ENCODE data around the gene PKD2. TPM values are rescaled to one million over a fixed set of nuclear protein-coding genes. Genes with fewer than 3 reads are reported as not detected.

The PKD2 gene
- polyA plus RNA-seq, 1 donor from 2014 or later = 54.8 TPM

- no peak for TF ChIP-seq TAF1 (IDR thresholded peaks at IDR 0.05; ENCODE audit: low read depth)
- TF ChIP-seq POLR2AphosphoS5 (IDR thresholded peaks at IDR 0.05) = no peak
- no peak for TF ChIP-seq EZH2 (IDR thresholded peaks at IDR 0.05; ENCODE audit: borderline replicate concordance, insufficient read depth, low read length, poor library complexity, severe bottlenecking)
- TF ChIP-seq RAD21 (conservative IDR thresholded peaks at IDR 0.05) = no peak
- no peak for TF ChIP-seq MXI1 (conservative IDR thresholded peaks at IDR 0.05; ENCODE audit: poor library complexity, severe bottlenecking)
- TF ChIP-seq EP300 (conservative IDR thresholded peaks at IDR 0.05; ENCODE audit: poor library complexity, severe bottlenecking) = no peak
- TF ChIP-seq REST (IDR thresholded peaks at IDR 0.05; ENCODE audit: borderline replicate concordance) = no peak
- TF ChIP-seq SMC3 (conservative IDR thresholded peaks at IDR 0.05; ENCODE audit: poor library complexity) = no peak
- TF ChIP-seq, protein P1, sequence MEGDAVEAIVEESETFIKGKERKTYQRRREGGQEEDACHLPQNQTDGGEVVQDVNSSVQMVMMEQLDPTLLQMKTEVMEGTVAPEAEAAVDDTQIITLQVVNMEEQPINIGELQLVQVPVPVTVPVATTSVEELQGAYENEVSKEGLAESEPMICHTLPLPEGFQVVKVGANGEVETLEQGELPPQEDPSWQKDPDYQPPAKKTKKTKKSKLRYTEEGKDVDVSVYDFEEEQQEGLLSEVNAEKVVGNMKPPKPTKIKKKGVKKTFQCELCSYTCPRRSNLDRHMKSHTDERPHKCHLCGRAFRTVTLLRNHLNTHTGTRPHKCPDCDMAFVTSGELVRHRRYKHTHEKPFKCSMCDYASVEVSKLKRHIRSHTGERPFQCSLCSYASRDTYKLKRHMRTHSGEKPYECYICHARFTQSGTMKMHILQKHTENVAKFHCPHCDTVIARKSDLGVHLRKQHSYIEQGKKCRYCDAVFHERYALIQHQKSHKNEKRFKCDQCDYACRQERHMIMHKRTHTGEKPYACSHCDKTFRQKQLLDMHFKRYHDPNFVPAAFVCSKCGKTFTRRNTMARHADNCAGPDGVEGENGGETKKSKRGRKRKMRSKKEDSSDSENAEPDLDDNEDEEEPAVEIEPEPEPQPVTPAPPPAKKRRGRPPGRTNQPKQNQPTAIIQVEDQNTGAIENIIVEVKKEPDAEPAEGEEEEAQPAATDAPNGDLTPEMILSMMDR (IDR thresholded peaks at IDR 0.05; ENCODE audit: poor library complexity, severe bottlenecking) = no peak
- no peak overlapping the region for H3K4me3 ChIP-seq (ENCODE audit: low read length)
- H3K27me3 ChIP-seq (ENCODE audit: insufficient read depth, low read depth, low read length) = no peaks in the 10 kb centered on the region
- no peaks in the 10 kb centered on the region for H3K9me2 ChIP-seq (ENCODE audit: insufficient read depth, low read length)
- H3K27ac ChIP-seq (ENCODE audit: low read length) = no peak overlapping the region
- H3K79me2 ChIP-seq (replicated peaks; ENCODE audit: insufficient read depth, low read length) = no peaks in the 10 kb centered on the region
- no peak overlapping the region for H2AFZ ChIP-seq (ENCODE audit: low read depth, low read length)
- H4K20me1 ChIP-seq (ENCODE audit: insufficient read depth) = no peaks in the 10 kb centered on the region
- H3K36me3 ChIP-seq (ENCODE audit: insufficient read depth, low read length) = peaks cover 28% of the 10 kb centered on the region
- H3K9me3 ChIP-seq (ENCODE audit: low read length) = no peaks in the 10 kb centered on the region
- no peak overlapping the region for H3K9ac ChIP-seq (ENCODE audit: low read length)
- H3F3A ChIP-seq (ENCODE audit: insufficient read depth, low read length, poor library complexity, severe bottlenecking) = no peaks in the 10 kb centered on the region
- H3K4me2 ChIP-seq (ENCODE audit: low read length) = no peak overlapping the region
Measured at GRCh38 chr4:88063634-88064296, 56.3 kb downstream of the PKD2 start.

DNA sequence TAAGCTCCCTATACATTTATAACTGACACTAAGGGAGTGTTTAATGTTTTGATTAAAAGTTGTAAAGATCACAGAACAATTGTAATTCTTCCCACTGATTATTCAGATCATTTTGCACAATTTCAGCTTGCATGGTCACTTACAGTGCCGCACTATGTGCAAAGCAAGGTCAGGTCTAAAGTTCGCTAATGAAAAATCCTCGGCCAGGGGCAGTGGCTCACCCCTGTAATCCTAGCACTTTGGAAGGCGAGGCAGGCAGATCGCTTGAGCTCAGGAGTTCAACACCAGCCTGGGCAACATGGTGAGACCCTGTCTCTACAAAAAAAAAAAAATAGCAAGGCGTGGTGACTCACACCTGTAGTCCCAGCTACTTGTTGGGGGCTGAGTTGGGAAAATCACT is 57.0 kb downstream of the PKD2 start:
- peaks cover 26% of the 10 kb centered on the region for H3K36me3 ChIP-seq (ENCODE audit: insufficient read depth, low read length)

More for the DNA sequence above, 57.0 kb downstream of the PKD2 start:
- no peaks in the 10 kb centered on the region for H3K9me3 ChIP-seq (ENCODE audit: low read length)
- no peak overlapping the region for H3K9ac ChIP-seq (ENCODE audit: low read length)
- no peaks in the 10 kb centered on the region for H3K79me2 ChIP-seq (replicated peaks; ENCODE audit: insufficient read depth, low read length)
- no peak overlapping the region for H2AFZ ChIP-seq (ENCODE audit: low read depth, low read length)
- H3K27ac ChIP-seq (ENCODE audit: low read length) = no peak overlapping the region
- no peaks in the 10 kb centered on the region for H3K9me2 ChIP-seq (ENCODE audit: insufficient read depth, low read length)
- H4K20me1 ChIP-seq (ENCODE audit: insufficient read depth) = no peaks in the 10 kb centered on the region
- H3K4me3 ChIP-seq (ENCODE audit: low read length) = no peak overlapping the region
- no peak overlapping the region for H3K4me2 ChIP-seq (ENCODE audit: low read length)
- TF ChIP-seq POLR2AphosphoS5 (IDR thresholded peaks at IDR 0.05) (no peak), REST (IDR thresholded peaks at IDR 0.05; ENCODE audit: borderline replicate concordance) (no peak), SMC3 (conservative IDR thresholded peaks at IDR 0.05; ENCODE audit: poor library complexity) (no peak), RAD21 (conservative IDR thresholded peaks at IDR 0.05) (no peak)
- TF ChIP-seq, protein P1 (IDR thresholded peaks at IDR 0.05; ENCODE audit: poor library complexity, severe bottlenecking) = no peak
- H3K27me3 ChIP-seq (ENCODE audit: insufficient read depth, low read depth, low read length) = no peaks in the 10 kb centered on the region
- H3F3A ChIP-seq (ENCODE audit: insufficient read depth, low read length, poor library complexity, severe bottlenecking) = no peaks in the 10 kb centered on the region

Data from neural cell (in vitro differentiated cells).